ENCODE measurements around the gene OGFOD3. TPM values are rescaled to one million over a fixed set of nuclear protein-coding genes. Genes with fewer than 3 reads are reported as not detected.

Gene OGFOD3
- total and polyA plus RNA-seq, 9 of the 15 experiments (the other 6 are each of a cell fraction or from before 2014, with no cell fraction given): 0.69 to 44.7 (median 18.9) TPM

GRCh38 chr17:82461827-82462524, 43.6 kb upstream of the OGFOD3 start (continued):
- TF ChIP-seq CUX1 (CRISPR knock-in tag; IDR thresholded peaks at IDR 0.05) (peak; percentile 70; the same call in 1 of the 2 replicates), YBX1 (IDR thresholded peaks at IDR 0.05) (no peak), MAX (CRISPR knock-in tag; IDR thresholded peaks at IDR 0.05) (peak; percentile 54; the same call in 1 of the 2 replicates), SMARCC2 (IDR thresholded peaks at IDR 0.05; ENCODE audit: low read depth) (peak; percentile 98), NFIX (CRISPR knock-in tag; IDR thresholded peaks at IDR 0.05; ENCODE audit: low read depth) (peak; percentile 41; the same call in 1 of the 2 replicates), YY1 (IDR thresholded peaks at IDR 0.05; ENCODE audit: borderline replicate concordance in 1 of 3, control insufficient read depth in 1 of 3, extremely low read depth in 1 of 3, insufficient read depth in 3 of 3, insufficient read length in 1 of 3, insufficient replicate concordance in 2 of 3, low read depth in 1 of 3, low read length in 2 of 3) (no peak), HDAC3 (IDR thresholded peaks at IDR 0.05; ENCODE audit: borderline replicate concordance, partially characterized antibody) (peak; percentile 95), ZNF830 (CRISPR knock-in tag; IDR thresholded peaks at IDR 0.05) (no peak), E2F1 (CRISPR knock-in tag; IDR thresholded peaks at IDR 0.05) (0 out of 2 replicates have a peak, but pooled peaks have one; percentile 10), CTBP1 (IDR thresholded peaks at IDR 0.05; ENCODE audit: borderline replicate concordance) (peak; percentile 99), ZBTB26 (CRISPR knock-in tag; IDR thresholded peaks at IDR 0.05) (peak; percentile 53; the same call in 1 of the 2 replicates), UBTF (IDR thresholded peaks at IDR 0.05; ENCODE audit: borderline replicate concordance in 1 of 2, low read depth in 2 of 2, low read length in 2 of 2) (0 out of 4 replicates have a peak, but pooled peaks of 1 of the 2 experiments have one; percentile 61), DDX20 (tag; IDR thresholded peaks at IDR 0.05; ENCODE audit: low read depth) (no peak), IRF2 (CRISPR knock-in tag; IDR thresholded peaks at IDR 0.05) (no peak)
